HTERT RPE-1 (cell line): ENCODE data around the gene PPP1R13L.

ENCODE experiments used
- in situ Hi-C: fragments of 300-500 bp; cut with MboI; formaldehyde crosslinking; loops from 4 replicates; pipeline ENCODE4 v1.14.3; 2020; ENCODE audit warnings: low sequenced_read_pairs

PPP1R13L gene, protein sequence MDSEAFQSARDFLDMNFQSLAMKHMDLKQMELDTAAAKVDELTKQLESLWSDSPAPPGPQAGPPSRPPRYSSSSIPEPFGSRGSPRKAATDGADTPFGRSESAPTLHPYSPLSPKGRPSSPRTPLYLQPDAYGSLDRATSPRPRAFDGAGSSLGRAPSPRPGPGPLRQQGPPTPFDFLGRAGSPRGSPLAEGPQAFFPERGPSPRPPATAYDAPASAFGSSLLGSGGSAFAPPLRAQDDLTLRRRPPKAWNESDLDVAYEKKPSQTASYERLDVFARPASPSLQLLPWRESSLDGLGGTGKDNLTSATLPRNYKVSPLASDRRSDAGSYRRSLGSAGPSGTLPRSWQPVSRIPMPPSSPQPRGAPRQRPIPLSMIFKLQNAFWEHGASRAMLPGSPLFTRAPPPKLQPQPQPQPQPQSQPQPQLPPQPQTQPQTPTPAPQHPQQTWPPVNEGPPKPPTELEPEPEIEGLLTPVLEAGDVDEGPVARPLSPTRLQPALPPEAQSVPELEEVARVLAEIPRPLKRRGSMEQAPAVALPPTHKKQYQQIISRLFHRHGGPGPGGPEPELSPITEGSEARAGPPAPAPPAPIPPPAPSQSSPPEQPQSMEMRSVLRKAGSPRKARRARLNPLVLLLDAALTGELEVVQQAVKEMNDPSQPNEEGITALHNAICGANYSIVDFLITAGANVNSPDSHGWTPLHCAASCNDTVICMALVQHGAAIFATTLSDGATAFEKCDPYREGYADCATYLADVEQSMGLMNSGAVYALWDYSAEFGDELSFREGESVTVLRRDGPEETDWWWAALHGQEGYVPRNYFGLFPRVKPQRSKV

GRCh38 chr19:45404557-45405434 lies at the start of gene PPP1R13L:
PPP1R13L (minus strand) TSS chr19:45405069; CDS start chr19:45398318, 6,751 bp downstream.
- in situ Hi-C loops = no loop called here

- in situ Hi-C loops = no loop called here
These were observed 47.0 kb upstream of the PPP1R13L start for GRCh38 chr19:45451850-45452387.

GRCh38 chr19:45451131-45451849 lies 46.4 kb upstream of the PPP1R13L start:
- in situ Hi-C loops = no loop called here

GRCh38 chr19:45450012-45450333 lies 45.1 kb upstream of the PPP1R13L start:
- in situ Hi-C loops = no loop called here

DNA sequence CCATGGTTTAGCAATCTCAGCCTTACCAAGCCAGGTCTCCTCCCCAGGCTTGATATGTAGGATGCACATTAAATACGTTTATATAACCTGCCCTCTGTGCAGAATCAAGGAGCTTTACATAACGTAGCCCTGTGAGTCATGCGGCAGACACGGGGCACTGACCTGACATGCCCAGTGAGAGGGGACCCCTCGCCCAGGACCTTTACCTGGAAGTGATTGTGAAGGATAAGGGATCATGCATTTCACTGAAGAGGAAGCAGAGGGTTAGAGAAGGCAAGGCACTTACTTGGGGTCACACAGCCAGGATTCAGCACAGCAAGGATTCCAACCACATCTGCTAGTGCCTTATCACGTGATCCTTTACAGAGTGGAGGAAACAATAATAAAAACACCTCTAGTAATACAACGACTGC lies 44.0 kb upstream of the PPP1R13L start:
- in situ Hi-C loops = no loop called here

DNA sequence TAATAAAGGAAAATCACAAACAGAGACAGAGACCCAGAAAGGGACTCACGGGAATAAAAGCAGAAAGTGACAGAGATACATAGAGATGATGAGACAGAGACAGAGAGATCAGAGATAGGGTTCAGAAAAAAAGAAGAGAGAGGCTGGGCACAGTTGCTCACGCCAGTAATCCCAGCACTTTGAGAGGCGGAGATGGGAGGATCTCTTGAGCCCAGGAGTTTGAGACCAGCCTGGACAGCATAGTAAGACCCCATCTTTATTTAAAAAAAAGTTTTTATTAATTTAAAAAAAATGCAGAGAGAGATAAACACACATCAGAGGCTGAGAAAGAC lies 43.5 kb upstream of the PPP1R13L start:
- in situ Hi-C loops = no loop called here

DNA sequence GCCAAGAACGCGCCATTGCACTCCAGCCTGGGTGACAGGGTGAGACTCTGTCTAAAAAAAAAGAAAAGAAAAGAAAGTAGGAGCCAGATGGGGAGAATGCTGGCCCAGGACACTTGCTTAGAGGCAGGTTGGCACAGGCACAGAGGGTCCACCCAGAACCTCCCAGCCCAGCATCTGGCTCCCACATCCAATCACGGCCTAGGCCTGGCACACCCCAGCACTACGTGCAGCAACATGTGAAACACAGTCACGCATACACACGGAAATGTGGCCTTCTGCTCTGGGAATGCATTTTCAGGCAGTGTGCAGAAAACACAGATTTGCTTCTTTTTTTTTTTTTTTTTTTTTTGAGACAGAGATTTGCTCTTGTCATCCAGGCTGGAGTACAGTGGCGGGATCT lies 42.1 kb upstream of the PPP1R13L start:
- in situ Hi-C loops = no loop called here

- in situ Hi-C loops = no loop called here
These were observed 41.4 kb upstream of the PPP1R13L start for GRCh38 chr19:45446295-45446694.

DNA sequence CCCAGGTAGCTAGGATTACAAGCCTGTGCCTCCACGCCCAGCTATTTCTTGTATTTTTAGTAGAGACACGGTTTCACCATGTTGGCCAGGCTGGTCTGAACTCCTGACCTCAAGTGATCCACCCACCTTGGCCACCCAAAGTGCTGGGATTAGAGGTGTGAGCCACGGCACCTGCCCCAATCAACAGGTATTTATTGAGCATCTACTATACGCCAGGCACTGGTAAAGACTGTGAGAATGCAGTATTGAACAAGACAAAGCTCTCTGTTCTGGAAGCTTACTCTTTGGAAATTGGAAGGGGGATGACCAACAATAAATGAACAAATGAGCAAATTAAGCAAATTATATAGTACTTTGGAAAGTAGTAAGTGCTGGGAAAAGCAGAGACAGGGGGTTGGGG lies 40.3 kb upstream of the PPP1R13L start:
- in situ Hi-C loops = no loop called here

GRCh38 chr19:45444318-45445041 lies 39.6 kb upstream of the PPP1R13L start:
- in situ Hi-C loops = no loop called here

GRCh38 chr19:45443462-45444317 lies 38.8 kb upstream of the PPP1R13L start:
- in situ Hi-C loops = no loop called here

GRCh38 chr19:45442778-45443461 lies 38.1 kb upstream of the PPP1R13L start:
- in situ Hi-C loops = no loop called here

GRCh38 chr19:45442408-45442777 lies 37.5 kb upstream of the PPP1R13L start:
- in situ Hi-C loops = no loop called here

DNA sequence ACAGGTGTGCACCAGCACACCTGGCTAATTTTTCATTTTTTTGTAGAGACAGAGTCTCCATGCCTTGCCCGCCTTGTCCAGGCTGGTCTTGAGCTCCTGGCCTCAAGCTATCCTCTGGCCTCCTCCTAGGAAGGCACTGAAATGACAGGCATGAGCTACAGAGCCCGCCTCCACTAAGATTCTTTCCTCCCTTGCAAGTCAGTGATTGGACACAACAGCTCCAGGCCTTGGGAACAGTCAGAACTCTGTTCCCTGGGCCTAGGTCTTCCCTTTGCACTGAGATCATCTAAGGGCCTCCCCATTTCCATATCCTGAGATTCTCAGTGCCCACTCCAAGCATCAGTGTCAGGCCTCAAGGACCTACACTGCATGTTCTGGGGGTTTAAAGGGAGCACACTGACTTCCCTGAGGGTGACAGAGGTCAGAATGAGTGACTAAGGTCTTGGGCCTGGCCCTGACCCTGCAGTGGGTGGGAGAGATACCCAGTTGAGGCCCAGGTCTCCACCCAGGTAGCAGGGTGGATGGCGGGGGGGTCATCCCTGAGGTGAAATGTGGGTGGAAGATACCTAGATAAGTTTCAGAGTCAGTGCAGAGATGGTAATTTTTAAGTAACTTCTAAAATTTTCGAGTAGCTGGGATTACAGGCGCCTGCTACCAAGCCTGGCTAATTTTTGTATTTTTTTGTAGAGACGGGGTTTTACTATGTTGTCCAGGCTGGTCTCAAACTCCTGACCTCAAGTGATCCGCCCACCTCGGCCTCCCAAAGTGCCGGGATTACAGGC lies 36.2 kb upstream of the PPP1R13L start:
- in situ Hi-C loops = no loop called here

GRCh38 chr19:45440259-45440638 lies 35.4 kb upstream of the PPP1R13L start:
- in situ Hi-C loops = no loop called here

DNA sequence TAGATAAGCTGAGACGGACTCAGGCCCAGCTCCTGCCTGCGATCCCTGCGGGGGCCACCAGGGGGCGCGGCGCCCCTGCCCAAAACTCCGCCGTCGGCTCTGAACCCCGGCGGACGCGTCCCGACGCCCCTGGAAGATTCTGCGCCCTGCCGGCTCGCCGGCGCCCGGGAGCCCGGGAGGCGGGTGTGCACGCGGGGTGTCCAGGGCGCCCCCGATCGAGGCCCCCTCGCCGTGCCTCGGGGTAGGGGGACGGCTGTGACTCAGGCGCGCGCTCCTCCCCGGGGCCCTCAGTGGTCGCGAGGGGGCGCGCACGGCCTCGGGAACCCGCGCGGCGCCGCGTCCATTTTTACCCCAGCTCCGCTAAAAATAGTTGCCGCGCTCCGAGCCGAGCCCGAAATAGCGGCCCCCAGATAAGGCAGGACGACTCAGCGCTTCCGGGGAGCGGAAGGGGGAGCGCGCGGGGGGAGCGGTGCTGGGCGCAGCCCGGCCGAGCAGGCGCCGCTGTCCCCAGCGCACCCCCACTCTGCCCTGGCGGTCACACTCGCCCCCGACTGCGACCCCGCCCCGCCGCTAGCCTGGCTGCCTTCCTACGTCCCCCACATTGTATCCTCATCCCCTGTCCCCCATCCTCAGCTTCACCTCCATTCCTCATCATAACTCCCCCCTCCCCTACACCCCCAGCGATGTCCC lies 34.8 kb upstream of the PPP1R13L start:
- in situ Hi-C loops = no loop called here

DNA sequence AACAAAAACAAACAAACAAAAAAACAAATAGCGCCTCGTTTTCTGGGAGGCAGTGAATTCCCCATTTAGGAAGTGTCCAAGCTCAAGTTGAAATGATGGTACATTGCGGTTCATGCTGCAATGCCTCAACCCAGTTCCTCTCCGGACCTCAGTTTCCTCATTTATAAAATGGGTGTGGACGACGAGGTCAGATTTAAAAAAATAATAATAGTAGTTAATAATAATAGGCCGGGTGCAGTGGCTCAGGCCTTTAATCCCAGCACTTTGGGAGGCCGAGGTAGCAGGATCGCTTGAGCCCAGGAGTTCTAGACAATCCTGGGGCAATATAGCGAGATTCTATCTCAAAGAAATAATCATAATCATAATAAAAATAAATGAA lies 34.3 kb upstream of the PPP1R13L start:
- in situ Hi-C loops = no loop called here
